K562 (cell line): ENCODE results near the gene GMPR2. TPM values are rescaled to one million over a fixed set of nuclear protein-coding genes. Genes with fewer than 3 reads are reported as not detected.

Experiments used
- BRD9 ChIP-seq: fragments of 450-650 bp; IDR thresholded peaks from 2 replicates; pipeline ENCODE4 v1.6.1; 2018; ENCODE audit warnings: low read depth; ENCODE audit not compliant: partially characterized antibody
- CCAR2 ChIP-seq: fragments of 200-400 bp; formaldehyde crosslinking; IDR thresholded peaks from 2 replicates; pipeline ENCODE4 v1.6.1; 2017; ENCODE audit warnings: mild to moderate bottlenecking, low read depth, low read length
- CXXC5 ChIP-seq: fragments of 250-450 bp; sonication (Bioruptor Pico); IDR thresholded peaks from 2 replicates; pipeline ENCODE4 v1.8.0; 2022; ENCODE audit warnings: inconsistent platforms, mild to moderate bottlenecking, moderate library complexity
- EWSR1 ChIP-seq: fragments of 450-650 bp; IDR thresholded peaks from 2 replicates; pipeline ENCODE4 v1.6.1; 2018; ENCODE audit warnings: borderline replicate concordance, mild to moderate bottlenecking, low read depth, moderate library complexity; ENCODE audit not compliant: partially characterized antibody
- GTF2F1 ChIP-seq: IDR thresholded peaks from 2 replicates; pipeline ENCODE4 v1.6.1; 2011; ENCODE audit warnings: low read depth, low read length, improper control_type of control experiment
- KDM4B ChIP-seq, 2 experiments: fragments of 450-650 bp in 1 of 2; sonication (generic) in 1 of 2; IDR thresholded peaks; 2 replicates each; pipeline ENCODE4 v1.6.1; 2016 to 2017; ENCODE audit warnings: borderline replicate concordance in 2 of 2, antibody characterized with exemption in 1 of 2, low read depth in 1 of 2, mild to moderate bottlenecking in 1 of 2
- NCOR1 ChIP-seq: fragments of 450-650 bp; IDR thresholded peaks from 2 replicates; pipeline ENCODE4 v1.6.1; 2016; ENCODE audit warnings: mild to moderate bottlenecking, moderate library complexity
- NRF1 ChIP-seq, 2 experiments: fragments of 450-650 bp; IDR thresholded peaks in 1 of 2; conservative IDR thresholded peaks in 1 of 2; 2 replicates each; pipeline ENCODE4 v1.6.1; 2014; ENCODE audit warnings: mild to moderate bottlenecking in 2 of 2
- OTX1 ChIP-seq: fragments of 450-650 bp; formaldehyde crosslinking; IDR thresholded peaks from 2 replicates; pipeline ENCODE4 v1.4.0; 2022; ENCODE audit warnings: mild to moderate bottlenecking
- RBBP5 ChIP-seq: fragments of 200-600 bp; sonication (generic); IDR thresholded peaks from 2 replicates; pipeline ENCODE4 v1.6.1; 2012; ENCODE audit warnings: borderline replicate concordance, mild to moderate bottlenecking, low read length, control low read depth, inconsistent platforms; ENCODE audit not compliant: insufficient read depth, poor library complexity, severe bottlenecking
- SLC30A9 ChIP-seq: fragments of 250-450 bp; sonication (Bioruptor Pico); IDR thresholded peaks from 2 replicates; pipeline ENCODE4 v1.8.0; 2022; ENCODE audit warnings: mild to moderate bottlenecking, moderate library complexity
- TAF1 ChIP-seq: IDR thresholded peaks from 2 replicates; pipeline ENCODE4 v1.6.1; 2011; ENCODE audit warnings: mild to moderate bottlenecking, low read length, moderate library complexity; ENCODE audit not compliant: insufficient read depth, control insufficient read depth, severe bottlenecking; ENCODE audit errors: extremely low read depth
- ZFPM2 ChIP-seq: fragments of 250-450 bp; sonication (Bioruptor Pico); IDR thresholded peaks from 2 replicates; pipeline ENCODE4 v1.5.1; 2022; ENCODE audit warnings: mild to moderate bottlenecking
- polyA plus RNA-seq, 8 experiments: library from polyadenylated mRNA; depleted of rRNA in 4 of 8; stranded (reverse) in 5 of 8; unstranded in 3 of 8; fragments of >200 nt; fragmentation: Nextera tagmentation in 2 of 8; fragmentation: Illumina TruSeq in 1 of 8; extraction: Ambion mirVana in 2 of 8; extraction: Trizol in 1 of 8; gene quantifications; 2 replicates each; pipeline versions ENCODE4 v1.2.1 to v1.2.3, GENCODE V29; 2011 to 2014; ENCODE audit warnings: inconsistent platforms in 1 of 8, missing spikeins in 1 of 8
- total RNA-seq, 7 experiments: library from RNA; depleted of rRNA in 6 of 7; stranded (reverse); fragments of >200 nt in 6 of 7; fragmentation: Illumina TruSeq in 2 of 7; extraction: Trizol in 2 of 7; gene quantifications; 2 replicates each; pipeline versions ENCODE4 v1.2.1 to v1.2.3, GENCODE V29; 2011 to 2021; ENCODE audit warnings: low replicate concordance in 1 of 7
- TF ChIP-seq, protein P1 (sequence below): fragments of 450-650 bp; formaldehyde crosslinking; IDR thresholded peaks from 2 replicates; pipeline ENCODE4 v1.4.0; 2020; ENCODE audit warnings: mild to moderate bottlenecking
- TF ChIP-seq, protein P2 (sequence below), 2 experiments: IDR thresholded peaks; 2 replicates each; pipeline ENCODE4 v1.6.1; 2012; ENCODE audit warnings: improper control_type of control experiment in 2 of 2, low read depth in 2 of 2, low read length in 2 of 2, borderline replicate concordance in 1 of 2
- TF ChIP-seq, protein P3 (sequence below): fragments of 450-650 bp; conservative IDR thresholded peaks from 2 replicates; pipeline ENCODE4 v1.6.1; 2016; ENCODE audit warnings: missing genetic modification characterization, low read depth, mild to moderate bottlenecking, missing compliant biosample characterization, moderate library complexity
- TF ChIP-seq, protein P4 (sequence below), 2 experiments: fragments of 150-350 bp in 1 of 2; IDR thresholded peaks; 2 replicates each; pipeline ENCODE4 v1.6.1; 2012 to 2016; ENCODE audit warnings: low read depth in 2 of 2, low read length in 2 of 2, mild to moderate bottlenecking in 1 of 2, moderate library complexity in 1 of 2

The GMPR2 gene
- total and polyA plus RNA-seq, 9 of the 15 experiments (the other 6 are each of a cell fraction or from before 2014, with no cell fraction given): 26.4 to 67.4 (median 36.3) TPM

DNA sequence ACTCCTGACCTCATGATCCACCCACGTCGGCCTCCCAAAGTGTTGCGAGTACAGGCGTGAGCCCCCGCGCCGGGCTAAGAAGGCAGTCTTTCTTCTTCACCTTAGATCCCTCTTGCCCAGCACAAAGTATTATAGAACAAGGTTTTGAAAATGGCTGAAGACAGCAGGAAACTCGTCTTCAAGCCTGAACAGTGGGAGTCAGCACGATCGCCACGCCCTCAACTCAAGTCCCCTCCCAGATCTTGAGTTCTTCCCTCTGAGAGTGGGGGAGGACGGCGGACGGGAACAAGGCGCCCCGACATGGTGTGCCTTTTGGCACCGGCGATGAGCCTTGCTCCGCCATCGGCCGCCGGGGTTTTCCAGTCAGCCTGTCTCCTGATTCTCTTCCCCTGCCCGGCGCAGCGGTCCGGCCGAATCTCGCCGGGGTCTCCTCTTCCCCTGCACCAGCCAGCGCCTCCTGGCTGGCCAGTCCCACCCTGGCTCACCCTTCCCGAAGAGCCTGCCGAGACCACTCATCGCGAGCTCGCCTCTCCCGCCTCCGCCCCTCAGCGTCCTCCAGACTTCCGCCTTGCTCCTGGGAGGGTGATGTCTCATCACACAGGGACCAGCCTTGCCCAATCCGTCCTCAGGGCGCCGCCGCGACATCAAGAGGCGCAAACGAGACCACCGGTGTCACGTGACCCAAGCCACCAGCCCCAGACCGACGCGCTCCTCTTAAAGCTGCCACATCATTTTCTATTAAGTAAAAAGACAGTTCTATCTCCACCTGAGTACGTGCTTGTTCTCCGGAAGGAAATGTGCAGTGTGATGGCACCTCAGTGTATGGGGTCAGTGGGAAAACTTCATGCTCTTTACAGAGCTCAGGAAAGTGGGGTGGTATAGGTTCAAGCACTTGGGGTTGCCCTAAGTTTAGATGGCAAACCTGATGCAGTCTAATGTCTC is 19.5 kb upstream of the GMPR2 start, which contains the start of gene CHMP4A (continued):
- TF ChIP-seq ZFPM2 (CRISPR knock-in tag) (no peak), SLC30A9 (CRISPR knock-in tag) (no peak), CXXC5 (CRISPR knock-in tag) (peak; percentile 60), TAF1 (peak; percentile 67), BRD9 (peak; percentile 47), RBBP5 (peak; percentile 64), EWSR1 (no peak), GTF2F1 (no peak; the same call in 1 of the 2 replicates), KDM4B (IDR thresholded peaks at IDR 0.05; ENCODE audit: borderline replicate concordance in 2 of 2, low read depth in 1 of 2) (no peak), NCOR1 (peak; percentile 61), OTX1 (CRISPR knock-in tag) (peak; percentile 42; the same call in 1 of the 2 replicates), NRF1 (conservative IDR thresholded peaks at IDR 0.05 in 1 of 2, IDR thresholded peaks at IDR 0.05 in 1 of 2) (peak; percentile 50 to 59; a peak in 3 of 4 replicates), CCAR2 (no peak)
- TF ChIP-seq, protein P1, sequence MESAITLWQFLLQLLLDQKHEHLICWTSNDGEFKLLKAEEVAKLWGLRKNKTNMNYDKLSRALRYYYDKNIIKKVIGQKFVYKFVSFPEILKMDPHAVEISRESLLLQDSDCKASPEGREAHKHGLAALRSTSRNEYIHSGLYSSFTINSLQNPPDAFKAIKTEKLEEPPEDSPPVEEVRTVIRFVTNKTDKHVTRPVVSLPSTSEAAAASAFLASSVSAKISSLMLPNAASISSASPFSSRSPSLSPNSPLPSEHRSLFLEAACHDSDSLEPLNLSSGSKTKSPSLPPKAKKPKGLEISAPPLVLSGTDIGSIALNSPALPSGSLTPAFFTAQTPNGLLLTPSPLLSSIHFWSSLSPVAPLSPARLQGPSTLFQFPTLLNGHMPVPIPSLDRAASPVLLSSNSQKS (CRISPR knock-in tag): no peak
- TF ChIP-seq, protein P2, sequence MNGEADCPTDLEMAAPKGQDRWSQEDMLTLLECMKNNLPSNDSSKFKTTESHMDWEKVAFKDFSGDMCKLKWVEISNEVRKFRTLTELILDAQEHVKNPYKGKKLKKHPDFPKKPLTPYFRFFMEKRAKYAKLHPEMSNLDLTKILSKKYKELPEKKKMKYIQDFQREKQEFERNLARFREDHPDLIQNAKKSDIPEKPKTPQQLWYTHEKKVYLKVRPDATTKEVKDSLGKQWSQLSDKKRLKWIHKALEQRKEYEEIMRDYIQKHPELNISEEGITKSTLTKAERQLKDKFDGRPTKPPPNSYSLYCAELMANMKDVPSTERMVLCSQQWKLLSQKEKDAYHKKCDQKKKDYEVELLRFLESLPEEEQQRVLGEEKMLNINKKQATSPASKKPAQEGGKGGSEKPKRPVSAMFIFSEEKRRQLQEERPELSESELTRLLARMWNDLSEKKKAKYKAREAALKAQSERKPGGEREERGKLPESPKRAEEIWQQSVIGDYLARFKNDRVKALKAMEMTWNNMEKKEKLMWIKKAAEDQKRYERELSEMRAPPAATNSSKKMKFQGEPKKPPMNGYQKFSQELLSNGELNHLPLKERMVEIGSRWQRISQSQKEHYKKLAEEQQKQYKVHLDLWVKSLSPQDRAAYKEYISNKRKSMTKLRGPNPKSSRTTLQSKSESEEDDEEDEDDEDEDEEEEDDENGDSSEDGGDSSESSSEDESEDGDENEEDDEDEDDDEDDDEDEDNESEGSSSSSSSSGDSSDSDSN (IDR thresholded peaks at IDR 0.05; ENCODE audit: borderline replicate concordance in 1 of 2, low read depth in 2 of 2, low read length in 2 of 2): 0 out of 4 replicates have a peak, but pooled peaks of 1 of the 2 experiments have one; percentile 52
- TF ChIP-seq, protein P3, sequence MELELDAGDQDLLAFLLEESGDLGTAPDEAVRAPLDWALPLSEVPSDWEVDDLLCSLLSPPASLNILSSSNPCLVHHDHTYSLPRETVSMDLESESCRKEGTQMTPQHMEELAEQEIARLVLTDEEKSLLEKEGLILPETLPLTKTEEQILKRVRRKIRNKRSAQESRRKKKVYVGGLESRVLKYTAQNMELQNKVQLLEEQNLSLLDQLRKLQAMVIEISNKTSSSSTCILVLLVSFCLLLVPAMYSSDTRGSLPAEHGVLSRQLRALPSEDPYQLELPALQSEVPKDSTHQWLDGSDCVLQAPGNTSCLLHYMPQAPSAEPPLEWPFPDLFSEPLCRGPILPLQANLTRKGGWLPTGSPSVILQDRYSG (tag): no peak
- TF ChIP-seq, protein P4, sequence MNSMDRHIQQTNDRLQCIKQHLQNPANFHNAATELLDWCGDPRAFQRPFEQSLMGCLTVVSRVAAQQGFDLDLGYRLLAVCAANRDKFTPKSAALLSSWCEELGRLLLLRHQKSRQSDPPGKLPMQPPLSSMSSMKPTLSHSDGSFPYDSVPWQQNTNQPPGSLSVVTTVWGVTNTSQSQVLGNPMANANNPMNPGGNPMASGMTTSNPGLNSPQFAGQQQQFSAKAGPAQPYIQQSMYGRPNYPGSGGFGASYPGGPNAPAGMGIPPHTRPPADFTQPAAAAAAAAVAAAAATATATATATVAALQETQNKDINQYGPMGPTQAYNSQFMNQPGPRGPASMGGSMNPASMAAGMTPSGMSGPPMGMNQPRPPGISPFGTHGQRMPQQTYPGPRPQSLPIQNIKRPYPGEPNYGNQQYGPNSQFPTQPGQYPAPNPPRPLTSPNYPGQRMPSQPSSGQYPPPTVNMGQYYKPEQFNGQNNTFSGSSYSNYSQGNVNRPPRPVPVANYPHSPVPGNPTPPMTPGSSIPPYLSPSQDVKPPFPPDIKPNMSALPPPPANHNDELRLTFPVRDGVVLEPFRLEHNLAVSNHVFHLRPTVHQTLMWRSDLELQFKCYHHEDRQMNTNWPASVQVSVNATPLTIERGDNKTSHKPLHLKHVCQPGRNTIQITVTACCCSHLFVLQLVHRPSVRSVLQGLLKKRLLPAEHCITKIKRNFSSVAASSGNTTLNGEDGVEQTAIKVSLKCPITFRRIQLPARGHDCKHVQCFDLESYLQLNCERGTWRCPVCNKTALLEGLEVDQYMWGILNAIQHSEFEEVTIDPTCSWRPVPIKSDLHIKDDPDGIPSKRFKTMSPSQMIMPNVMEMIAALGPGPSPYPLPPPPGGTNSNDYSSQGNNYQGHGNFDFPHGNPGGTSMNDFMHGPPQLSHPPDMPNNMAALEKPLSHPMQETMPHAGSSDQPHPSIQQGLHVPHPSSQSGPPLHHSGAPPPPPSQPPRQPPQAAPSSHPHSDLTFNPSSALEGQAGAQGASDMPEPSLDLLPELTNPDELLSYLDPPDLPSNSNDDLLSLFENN (IDR thresholded peaks at IDR 0.05; ENCODE audit: low read depth in 2 of 2, low read length in 2 of 2): no peak
